22Rv1 (cell line): ENCODE data around the gene ZNF584.

Source experiments
- H3K27ac ChIP-seq: fragments of 450-650 bp; 2 replicates; pipeline ENCODE4 v1.5.1; 2017
- CTCF ChIP-seq: fragments of 450-650 bp; IDR thresholded peaks from 2 replicates; pipeline ENCODE4 v1.5.1; 2017; ENCODE audit warnings: mild to moderate bottlenecking
- ZFX ChIP-seq: fragments of 450-650 bp; IDR thresholded peaks from 2 replicates; pipeline ENCODE4 v1.6.1; 2017; ENCODE audit warnings: antibody characterized with exemption, borderline replicate concordance

The ZNF584 gene

GRCh38 chr19:58397533-58398037 is 10.9 kb upstream of the ZNF584 start:
- TF ChIP-seq CTCF: no peak
- TF ChIP-seq ZFX: no peak
- peak overlapping the region; percentile 96 for H3K27ac ChIP-seq

GRCh38 chr19:58398087-58398486 is 10.4 kb upstream of the ZNF584 start:
- peak overlapping the region; percentile 96 for H3K27ac ChIP-seq
- TF ChIP-seq CTCF (no peak), ZFX (no peak)

- TF ChIP-seq ZFX: no peak
- TF ChIP-seq CTCF: no peak
- peak overlapping the region; percentile 96 for H3K27ac ChIP-seq
Measured at GRCh38 chr19:58398545-58398944, 9.9 kb upstream of the ZNF584 start.

GRCh38 chr19:58399903-58400302 is 8.5 kb upstream of the ZNF584 start:
- no peak for TF ChIP-seq CTCF
- TF ChIP-seq ZFX: no peak
- H3K27ac ChIP-seq: peak overlapping the region; percentile 96

GRCh38 chr19:58400316-58400915 is 8.0 kb upstream of the ZNF584 start:
- TF ChIP-seq ZFX (no peak), CTCF (no peak)
- peak overlapping the region; percentile 96 for H3K27ac ChIP-seq

- H3K27ac ChIP-seq: peak overlapping the region; percentile 96
- TF ChIP-seq ZFX (no peak), CTCF (peak; percentile 20)
Measured at GRCh38 chr19:58400916-58401839, 7.3 kb upstream of the ZNF584 start.

- H3K27ac ChIP-seq: peak overlapping the region; percentile 96
Measured at GRCh38 chr19:58401840-58402421, 6.5 kb upstream of the ZNF584 start.

GRCh38 chr19:58403920-58404478 is 4.5 kb upstream of the ZNF584 start:
- H3K27ac ChIP-seq: peak overlapping the region; percentile 96

More at GRCh38 chr19:58401840-58402421, 6.5 kb upstream of the ZNF584 start:
- no peak for TF ChIP-seq ZFX
- TF ChIP-seq CTCF: no peak
